ENCODE data around the gene TARS3. TPM values are rescaled to one million over a fixed set of nuclear protein-coding genes. Genes with fewer than 3 reads are reported as not detected.
"Not testable (repeated sequence)": the region's sequence is repeated elsewhere in the genome, so short reads cannot be mapped to it uniquely, and the experiment has no call there.

The TARS3 gene
- total RNA-seq: 34.9 TPM

- DNase-seq: peak; percentile 94
These were observed at the start of gene TARS3 for GRCh38 chr15:101723874-101724674. TARS3 (minus strand) TSS chr15:101724473; CDS start chr15:101724387, 86 bp downstream.

GRCh38 chr15:101773496-101774100 is 49.3 kb upstream of the TARS3 start:
- no peak for DNase-seq

- no peak for DNase-seq
These were observed 48.6 kb upstream of the TARS3 start for GRCh38 chr15:101772921-101773320.

GRCh38 chr15:101767083-101767640 is 42.9 kb upstream of the TARS3 start:
- not testable (repeated sequence) for DNase-seq

- DNase-seq: no peak
These were observed 41.6 kb upstream of the TARS3 start for GRCh38 chr15:101765772-101766456.

- DNase-seq: not testable (repeated sequence)
These were observed 41.0 kb upstream of the TARS3 start for GRCh38 chr15:101765340-101765671.

- DNase-seq: not testable (repeated sequence)
These were observed 40.5 kb upstream of the TARS3 start for GRCh38 chr15:101764669-101765339.

- not testable (repeated sequence) for DNase-seq
These were observed 22.4 kb upstream of the TARS3 start for GRCh38 chr15:101746716-101747082.

- DNase-seq: not testable (repeated sequence)
These were observed 10.6 kb upstream of the TARS3 start for GRCh38 chr15:101734837-101735236.

GRCh38 chr15:101733545-101733944 is 9.3 kb upstream of the TARS3 start:
- DNase-seq: no peak

GRCh38 chr15:101732772-101733171 is 8.5 kb upstream of the TARS3 start:
- no peak for DNase-seq

GRCh38 chr15:101731746-101732145 is 7.5 kb upstream of the TARS3 start:
- DNase-seq: no peak

GRCh38 chr15:101727186-101727585 is 2.9 kb upstream of the TARS3 start:
- no peak for DNase-seq

GRCh38 chr15:101725073-101725472 is 800 bp upstream of the TARS3 start:
- no peak for DNase-seq

GRCh38 chr15:101724675-101725005 is 367 bp upstream of the TARS3 start:
- DNase-seq: no peak

- DNase-seq: no peak
These were observed 951 bp downstream of the TARS3 start for GRCh38 chr15:101723171-101723873.

- DNase-seq: no peak
These were observed 5.4 kb downstream of the TARS3 start for GRCh38 chr15:101718896-101719295.

- DNase-seq: no peak
These were observed 12.2 kb downstream of the TARS3 start for GRCh38 chr15:101712078-101712477.

- DNase-seq: no peak
These were observed 13.5 kb downstream of the TARS3 start for GRCh38 chr15:101710806-101711205.

GRCh38 chr15:101709466-101709865 is 14.8 kb downstream of the TARS3 start:
- peak; percentile 9 for DNase-seq

- no peak for DNase-seq
These were observed 16.3 kb downstream of the TARS3 start for GRCh38 chr15:101707983-101708382.

GRCh38 chr15:101702077-101702476 is 22.2 kb downstream of the TARS3 start:
- no peak for DNase-seq
